ENCODE results near the gene RASA4B.
"Not testable (repeated sequence)": the region's sequence is repeated elsewhere in the genome, so short reads cannot be mapped to it uniquely, and the experiment has no call there.

Gene RASA4B

DNA sequence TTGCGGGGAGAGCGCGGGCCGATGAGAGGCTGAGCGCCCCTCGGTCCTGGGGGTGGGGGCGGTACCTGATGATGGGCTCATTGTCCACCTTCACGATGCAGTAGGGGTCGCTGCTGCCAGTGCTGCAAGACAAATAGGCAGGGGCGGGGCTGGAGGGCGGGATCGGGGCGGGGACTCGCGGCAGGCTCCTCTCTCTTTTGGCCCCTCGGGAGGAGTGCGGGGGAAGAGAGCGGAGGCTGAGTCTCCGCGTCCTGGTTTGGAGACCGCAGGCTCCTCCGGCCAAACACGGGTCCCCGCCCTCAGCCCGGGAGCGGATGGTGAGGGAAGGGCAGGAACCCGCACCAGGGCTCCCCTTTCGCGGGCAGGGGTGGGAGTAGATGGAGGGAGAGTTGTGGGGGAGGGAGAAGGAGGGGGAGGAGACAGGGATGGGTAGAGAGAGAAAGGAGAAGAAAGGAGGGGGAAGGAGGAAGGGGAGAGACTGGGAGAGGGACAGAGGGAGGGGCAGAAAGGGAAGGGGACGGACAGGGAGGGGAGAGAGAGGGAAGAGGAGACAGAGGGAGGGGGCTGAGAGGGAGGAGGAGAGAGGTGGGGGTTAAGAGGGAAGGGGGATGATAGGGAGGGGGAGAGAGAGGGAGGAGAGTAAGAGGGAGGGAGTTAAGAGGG, 5.6 kb downstream of the RASA4B start:
- DNase-seq (ENCODE audit: low read depth, low spot score) = not testable (repeated sequence)

DNA sequence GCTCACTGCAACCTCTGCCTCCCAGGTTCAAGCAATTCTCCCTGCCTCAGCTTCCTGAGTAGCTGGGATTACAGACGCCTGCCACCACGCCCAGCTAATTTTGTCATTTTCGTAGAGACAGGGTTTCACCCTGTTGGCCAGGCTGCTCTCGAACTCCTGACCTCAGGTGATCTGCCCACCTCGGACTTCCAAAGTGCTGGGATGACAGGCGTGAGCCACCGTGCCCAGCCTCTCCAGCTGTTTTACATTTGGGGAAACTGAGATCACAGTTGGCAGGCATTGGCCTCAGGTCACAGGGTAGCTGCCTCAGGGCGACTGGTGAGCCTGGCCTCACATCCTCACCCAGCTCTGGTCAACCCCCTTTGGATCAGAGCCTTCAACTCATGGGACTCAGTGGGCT, 7.0 kb downstream of the RASA4B start:
- not testable (repeated sequence) for DNase-seq (ENCODE audit: low read depth, low spot score)

- not testable (repeated sequence) for DNase-seq (ENCODE audit: low read depth, low spot score)
Measured at GRCh38 chr7:102507410-102508088, 10.0 kb downstream of the RASA4B start.

GRCh38 chr7:102505298-102506185, 12.0 kb downstream of the RASA4B start:
- not testable (repeated sequence) for DNase-seq (ENCODE audit: low read depth, low spot score)

DNA sequence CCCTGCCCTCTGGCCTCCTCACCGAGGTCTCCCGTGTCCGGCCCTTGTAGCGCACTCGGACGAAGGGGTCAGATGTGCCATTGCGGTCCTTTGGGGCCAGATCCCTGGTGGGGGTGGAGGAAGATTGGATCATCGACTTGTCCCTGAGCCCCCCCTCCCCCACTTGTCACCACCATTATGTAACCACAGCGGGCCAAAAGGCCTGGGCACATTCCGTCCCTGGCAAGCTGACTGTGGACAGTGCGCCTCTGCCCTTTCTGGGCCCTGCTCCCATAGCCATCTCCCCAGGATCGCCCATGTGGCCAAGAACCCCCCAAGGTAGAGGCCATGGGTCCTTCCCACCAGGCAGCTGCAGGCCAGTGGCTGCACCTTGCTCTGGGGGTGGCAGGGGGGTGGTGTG, 14.4 kb downstream of the RASA4B start:
- not testable (repeated sequence) for DNase-seq (ENCODE audit: low read depth, low spot score)

GRCh38 chr7:102498321-102498720, 19.3 kb downstream of the RASA4B start:
- not testable (repeated sequence) for DNase-seq (ENCODE audit: low read depth, low spot score)

DNA sequence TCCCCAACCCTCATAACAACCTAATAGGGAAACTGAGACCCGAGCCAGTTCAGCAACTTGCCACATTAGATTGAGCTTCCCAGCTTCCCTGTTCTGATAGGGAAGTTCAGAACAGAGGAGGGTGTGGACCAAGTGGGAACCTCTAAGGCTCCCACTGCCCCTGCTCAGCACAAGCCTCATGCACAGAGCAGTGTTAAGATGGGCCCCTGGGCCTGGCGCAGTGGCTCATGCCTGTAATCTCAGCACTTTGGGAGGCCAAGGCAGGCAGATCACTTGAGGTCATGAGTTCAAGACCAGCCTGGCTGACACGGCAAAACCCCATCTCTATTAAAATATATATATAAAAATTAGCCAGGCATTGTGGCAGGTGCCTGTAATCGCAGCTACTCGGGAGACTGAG, 20.3 kb downstream of the RASA4B start:
- DNase-seq (ENCODE audit: low read depth, low spot score) = not testable (repeated sequence)

DNA sequence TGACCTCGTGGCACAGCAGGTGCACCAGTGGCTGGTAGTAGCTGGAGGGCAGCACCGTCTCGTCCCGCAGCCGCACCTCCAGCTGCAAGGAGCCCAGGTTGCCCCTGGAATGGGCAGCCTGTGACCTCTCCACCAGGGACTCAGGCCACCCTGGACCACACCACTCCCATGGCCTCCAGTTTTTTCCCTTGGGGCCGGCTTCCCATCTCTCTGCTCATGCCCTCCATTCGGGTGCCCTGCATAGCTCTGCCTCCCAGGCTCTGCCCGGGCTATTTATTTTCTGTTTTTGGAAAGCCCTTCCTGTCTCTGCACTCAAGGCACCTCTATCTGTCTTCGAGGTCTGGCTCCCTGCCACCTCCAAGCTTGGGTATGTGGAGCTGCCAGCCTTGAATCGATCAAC, 20.7 kb downstream of the RASA4B start:
- not testable (repeated sequence) for DNase-seq (ENCODE audit: low read depth, low spot score)

DNA sequence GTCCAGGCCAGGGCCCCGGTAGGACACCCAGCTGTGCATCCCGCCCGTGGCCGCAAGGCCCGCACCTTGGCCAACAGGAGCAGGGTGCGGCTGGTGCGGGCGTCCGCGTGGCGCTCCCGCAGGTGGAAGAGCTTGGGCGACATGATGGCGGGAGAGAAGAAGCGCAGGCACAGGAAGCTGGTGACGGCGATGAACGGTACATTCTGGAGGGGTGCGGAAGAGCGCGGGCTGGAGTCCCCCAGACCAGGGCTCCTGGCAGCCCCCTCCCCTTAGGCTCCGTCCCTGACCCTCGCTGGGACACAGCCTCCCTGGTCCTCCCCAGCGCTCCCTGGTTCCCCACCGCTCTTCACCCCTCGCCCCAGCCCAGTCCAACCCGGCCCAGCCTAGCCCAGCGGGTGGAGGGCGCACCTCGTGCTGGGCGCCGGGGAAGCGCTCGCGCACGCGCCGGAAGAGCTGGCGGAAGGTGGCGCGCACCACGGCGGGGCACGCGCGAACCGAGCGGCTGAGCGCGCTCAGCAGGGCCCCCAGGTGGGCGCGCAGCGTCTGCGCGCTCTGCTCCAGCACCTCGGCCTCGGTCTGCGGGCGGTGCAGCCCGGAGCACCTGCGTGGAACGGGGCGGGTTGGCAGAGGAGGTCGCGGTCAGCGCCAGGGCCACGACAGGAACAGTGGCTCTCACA, 23.0 kb downstream of the RASA4B start:
- DNase-seq (ENCODE audit: low read depth, low spot score) = not testable (repeated sequence)

DNA sequence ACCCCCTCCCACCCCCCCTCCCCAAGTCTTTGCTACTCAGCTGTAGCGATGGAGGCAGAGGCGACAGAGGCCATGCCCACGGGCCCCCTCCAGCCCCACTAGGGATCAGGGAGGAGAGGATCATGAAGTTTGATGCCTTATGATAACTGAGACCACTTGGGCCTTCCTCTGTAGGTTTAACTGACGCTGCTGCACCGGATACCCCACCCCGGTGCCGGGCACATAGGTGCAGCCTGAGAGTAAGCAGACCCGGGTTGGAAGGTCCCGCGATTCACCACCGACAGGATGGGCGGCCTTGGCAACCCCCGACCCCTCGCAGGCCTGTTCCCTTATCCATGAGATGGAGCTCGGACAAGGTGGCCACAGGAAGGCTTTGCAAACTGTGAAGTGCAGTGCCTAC, 23.6 kb downstream of the RASA4B start:
- DNase-seq (ENCODE audit: low read depth, low spot score) = not testable (repeated sequence)

- DNase-seq (ENCODE audit: low read depth, low spot score) = not testable (repeated sequence)
Measured at GRCh38 chr7:102493220-102493935, 24.2 kb downstream of the RASA4B start.

GRCh38 chr7:102490529-102491075, 27.0 kb downstream of the RASA4B start:
- not testable (repeated sequence) for DNase-seq (ENCODE audit: low read depth, low spot score)

- DNase-seq (ENCODE audit: low read depth, low spot score) = not testable (repeated sequence)
Measured at GRCh38 chr7:102484317-102484716, 33.3 kb downstream of the RASA4B start.

GRCh38 chr7:102481962-102482361, 35.6 kb downstream of the RASA4B start:
- DNase-seq (ENCODE audit: low read depth, low spot score) = not testable (repeated sequence)

GRCh38 chr7:102479982-102480637, 37.5 kb downstream of the RASA4B start:
- DNase-seq (ENCODE audit: low read depth, low spot score) = not testable (repeated sequence)

- not testable (repeated sequence) for DNase-seq (ENCODE audit: low read depth, low spot score)
Measured at GRCh38 chr7:102479209-102479584, 38.4 kb downstream of the RASA4B start.

DNA sequence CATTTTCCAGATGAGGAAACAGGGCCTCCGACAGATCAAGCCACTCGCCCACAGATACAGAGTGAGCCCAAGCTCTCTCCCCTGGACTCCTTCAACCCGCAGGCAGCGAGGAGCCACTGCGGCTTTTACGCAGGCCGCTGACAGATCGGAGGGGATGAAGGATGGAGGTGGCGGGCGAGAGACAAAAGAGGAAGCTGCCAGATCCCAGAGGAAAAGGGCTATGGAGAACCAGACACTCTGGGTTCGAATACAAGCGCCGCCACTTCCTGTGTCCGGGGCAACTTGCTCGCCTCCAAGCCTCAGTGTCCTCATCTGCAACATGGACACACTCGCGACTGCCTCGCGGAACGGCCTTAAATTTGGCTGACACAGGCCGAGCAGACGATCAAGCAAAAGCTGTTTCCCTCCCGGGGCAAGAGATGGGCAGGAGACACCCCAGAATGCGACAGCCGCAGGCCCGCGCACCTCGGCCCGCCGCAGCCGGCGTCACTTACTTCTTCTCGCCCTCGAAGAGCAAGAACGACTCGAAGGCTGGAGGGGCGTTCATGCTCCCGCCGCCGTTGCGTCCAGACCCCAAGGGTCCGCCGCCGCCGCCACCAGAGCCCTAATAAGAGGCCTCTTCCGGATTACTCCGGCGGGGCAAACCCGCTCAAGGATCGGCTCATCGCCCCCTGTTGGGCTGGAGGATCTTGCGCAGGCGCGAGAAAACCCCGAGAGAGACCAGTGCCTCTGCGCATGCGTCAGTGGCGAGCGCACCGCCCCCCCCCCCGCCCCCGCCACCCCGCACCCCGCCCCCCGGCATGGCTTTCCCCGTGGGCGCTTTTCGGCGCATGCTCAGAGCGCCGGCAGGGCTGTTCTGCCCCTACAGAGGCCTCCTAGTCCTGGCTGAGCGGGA, 39.0 kb downstream of the RASA4B start, which contains the start of gene POLR2J:
POLR2J (minus strand) TSS at position 609 of the 895 bp plus-strand sequence; CDS start at position 547, 62 bp downstream.
- DNase-seq (ENCODE audit: low read depth, low spot score) = peak; percentile 55

DNA sequence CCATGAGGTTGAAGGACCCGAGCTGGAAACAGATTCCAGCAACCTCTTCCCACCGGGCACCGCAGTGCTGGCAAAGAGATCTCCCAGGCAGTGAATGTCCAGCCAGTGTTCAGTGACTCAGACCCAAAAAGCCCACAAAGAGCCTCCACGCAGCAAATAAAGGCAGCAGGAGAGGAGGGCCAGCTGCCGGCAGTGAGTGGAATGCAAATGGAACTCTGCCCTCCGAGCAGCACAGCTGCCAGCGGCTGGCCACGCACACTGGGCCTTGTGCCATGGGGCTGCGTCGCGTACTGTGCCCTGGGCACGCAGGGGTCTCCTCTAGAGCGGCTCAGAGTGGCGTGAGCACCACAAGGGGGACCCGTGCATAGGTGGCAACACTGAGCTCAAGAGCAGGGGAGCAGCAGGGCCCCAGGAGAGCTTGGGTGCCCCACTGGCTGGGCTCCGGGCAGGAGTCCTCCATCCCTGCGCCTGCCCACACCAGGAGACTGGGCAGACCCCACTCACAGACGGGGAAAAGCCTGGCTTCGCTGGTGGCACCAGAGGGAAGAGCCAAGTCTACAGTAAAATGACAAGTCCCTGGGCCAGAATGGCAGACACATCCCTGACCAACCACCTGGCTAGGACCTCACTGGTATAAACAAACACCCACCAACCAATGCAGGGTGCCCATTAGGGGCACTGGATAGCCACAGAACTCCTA, 42.7 kb downstream of the RASA4B start:
- DNase-seq (ENCODE audit: low read depth, low spot score) = not testable (repeated sequence)
